Fibroblast of skin of right quadriceps (primary cell): ENCODE data around the gene NUDT3.
"Not testable (repeated sequence)": the region's sequence is repeated elsewhere in the genome, so short reads cannot be mapped to it uniquely, and the experiment has no call there.

ENCODE experiments used
- DNase-seq: peaks from one replicate; pipeline ENCODE4 v3.0.0-alpha.2; 2013

NUDT3 gene

GRCh38 chr6:34340906-34341480 lies 51.5 kb downstream of the NUDT3 start:
- DNase-seq = no peak

GRCh38 chr6:34340394-34340793 lies 52.1 kb downstream of the NUDT3 start:
- no peak for DNase-seq

- no peak for DNase-seq
These were observed 52.5 kb downstream of the NUDT3 start for GRCh38 chr6:34339971-34340370.

- DNase-seq = no peak
These were observed 53.0 kb downstream of the NUDT3 start for GRCh38 chr6:34339432-34339831.

- no peak for DNase-seq
These were observed 53.7 kb downstream of the NUDT3 start for GRCh38 chr6:34338811-34339210.

GRCh38 chr6:34338377-34338776 lies 54.1 kb downstream of the NUDT3 start:
- no peak for DNase-seq

- DNase-seq = no peak
These were observed 57.6 kb downstream of the NUDT3 start for GRCh38 chr6:34334796-34335416.

GRCh38 chr6:34333858-34334257 lies 58.6 kb downstream of the NUDT3 start:
- DNase-seq = no peak

GRCh38 chr6:34332251-34333198 lies 59.9 kb downstream of the NUDT3 start:
- DNase-seq = no peak

- no peak for DNase-seq
These were observed 61.0 kb downstream of the NUDT3 start for GRCh38 chr6:34331371-34332050.

GRCh38 chr6:34329814-34330213 lies 62.7 kb downstream of the NUDT3 start:
- DNase-seq = not testable (repeated sequence)

- no peak for DNase-seq
These were observed 63.5 kb downstream of the NUDT3 start for GRCh38 chr6:34328969-34329368.

- DNase-seq = not testable (repeated sequence)
These were observed 64.9 kb downstream of the NUDT3 start for GRCh38 chr6:34327313-34328205.

- no peak for DNase-seq
These were observed 66.8 kb downstream of the NUDT3 start for GRCh38 chr6:34325633-34326032.

- DNase-seq = peak; percentile 38
These were observed 67.6 kb downstream of the NUDT3 start for GRCh38 chr6:34324738-34325444.

- not testable (repeated sequence) for DNase-seq
These were observed 68.2 kb downstream of the NUDT3 start for GRCh38 chr6:34324221-34324620.

- no peak for DNase-seq
These were observed 69.2 kb downstream of the NUDT3 start for GRCh38 chr6:34323300-34323699.

- no peak for DNase-seq
These were observed 69.7 kb downstream of the NUDT3 start for GRCh38 chr6:34322732-34323131.

- no peak for DNase-seq
These were observed 70.6 kb downstream of the NUDT3 start for GRCh38 chr6:34321821-34322220.

- no peak for DNase-seq
These were observed 73.0 kb downstream of the NUDT3 start for GRCh38 chr6:34319471-34319885.
